Umbilical cord (tissue), 2 donors: ENCODE data around the gene BRF1. TPM values are rescaled to one million over a fixed set of nuclear protein-coding genes. Genes with fewer than 3 reads are reported as not detected.
"Not testable (repeated sequence)": the region's sequence is repeated elsewhere in the genome, so short reads cannot be mapped to it uniquely, and the experiment has no call there.

Source experiments
- DNase-seq: peaks from one replicate; pipeline ENCODE4 v3.0.0-alpha.2; 2015; ENCODE audit warnings: low spot score
- total RNA-seq: library from RNA; depleted of rRNA; stranded (reverse); fragments of >200 nt; gene quantifications from one replicate; pipeline ENCODE4 v1.2.3, GENCODE V29; 2014; ENCODE audit warnings: low replicate concordance; ENCODE audit not compliant: insufficient read depth

Gene BRF1, protein sequence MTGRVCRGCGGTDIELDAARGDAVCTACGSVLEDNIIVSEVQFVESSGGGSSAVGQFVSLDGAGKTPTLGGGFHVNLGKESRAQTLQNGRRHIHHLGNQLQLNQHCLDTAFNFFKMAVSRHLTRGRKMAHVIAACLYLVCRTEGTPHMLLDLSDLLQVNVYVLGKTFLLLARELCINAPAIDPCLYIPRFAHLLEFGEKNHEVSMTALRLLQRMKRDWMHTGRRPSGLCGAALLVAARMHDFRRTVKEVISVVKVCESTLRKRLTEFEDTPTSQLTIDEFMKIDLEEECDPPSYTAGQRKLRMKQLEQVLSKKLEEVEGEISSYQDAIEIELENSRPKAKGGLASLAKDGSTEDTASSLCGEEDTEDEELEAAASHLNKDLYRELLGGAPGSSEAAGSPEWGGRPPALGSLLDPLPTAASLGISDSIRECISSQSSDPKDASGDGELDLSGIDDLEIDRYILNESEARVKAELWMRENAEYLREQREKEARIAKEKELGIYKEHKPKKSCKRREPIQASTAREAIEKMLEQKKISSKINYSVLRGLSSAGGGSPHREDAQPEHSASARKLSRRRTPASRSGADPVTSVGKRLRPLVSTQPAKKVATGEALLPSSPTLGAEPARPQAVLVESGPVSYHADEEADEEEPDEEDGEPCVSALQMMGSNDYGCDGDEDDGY
- 41.9 TPM for total RNA-seq

- peak; percentile 96 for DNase-seq
Measured at GRCh38 chr14:105300542-105301102, at the start of gene BRF1. TSS of gene BRF1 (minus strand) at chr14:105301001. CDS start at chr14:105300629, 372 bp downstream.

GRCh38 chr14:105349992-105350391 is 49.2 kb upstream of the BRF1 start:
- DNase-seq: no peak

GRCh38 chr14:105348945-105349699 is 48.3 kb upstream of the BRF1 start:
- no peak for DNase-seq

DNA sequence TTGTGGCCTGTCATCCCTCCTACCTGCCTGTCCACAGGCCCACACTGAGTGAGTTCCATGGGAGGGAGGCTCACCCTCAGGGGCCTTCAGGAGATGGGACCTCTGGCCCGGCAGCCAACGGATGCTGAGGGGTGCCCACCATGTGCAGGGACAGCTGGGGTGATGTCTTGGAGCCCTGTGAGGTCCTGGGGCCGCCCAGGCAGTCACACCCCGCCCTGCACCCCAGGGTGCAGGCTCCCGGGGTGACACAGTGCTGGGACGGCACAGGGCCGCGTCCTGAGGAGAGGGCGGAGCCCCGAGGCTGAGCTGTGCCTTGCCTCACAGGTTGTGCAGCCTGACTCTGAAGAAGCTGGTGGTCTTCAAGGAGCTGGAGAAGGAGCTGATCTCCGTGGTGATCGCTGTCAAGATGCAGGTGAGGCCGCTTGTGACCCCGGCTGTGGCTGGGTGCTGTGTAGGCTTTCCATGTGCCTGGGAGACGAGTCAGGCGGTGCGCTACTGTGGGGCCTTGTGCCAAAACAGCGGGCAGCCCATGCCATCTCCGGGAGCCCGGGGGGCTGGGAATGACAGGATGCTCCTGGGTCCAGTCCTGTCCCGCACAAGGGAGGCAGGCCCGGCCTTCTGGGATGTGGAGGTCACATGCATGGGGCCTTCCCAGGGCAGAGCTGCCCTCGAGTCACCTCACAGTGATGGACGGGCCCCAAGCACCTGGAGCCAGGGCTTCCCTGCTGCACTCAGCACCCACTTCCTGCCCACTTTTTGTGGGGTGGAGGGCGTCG is 47.6 kb upstream of the BRF1 start:
- DNase-seq: no peak

DNA sequence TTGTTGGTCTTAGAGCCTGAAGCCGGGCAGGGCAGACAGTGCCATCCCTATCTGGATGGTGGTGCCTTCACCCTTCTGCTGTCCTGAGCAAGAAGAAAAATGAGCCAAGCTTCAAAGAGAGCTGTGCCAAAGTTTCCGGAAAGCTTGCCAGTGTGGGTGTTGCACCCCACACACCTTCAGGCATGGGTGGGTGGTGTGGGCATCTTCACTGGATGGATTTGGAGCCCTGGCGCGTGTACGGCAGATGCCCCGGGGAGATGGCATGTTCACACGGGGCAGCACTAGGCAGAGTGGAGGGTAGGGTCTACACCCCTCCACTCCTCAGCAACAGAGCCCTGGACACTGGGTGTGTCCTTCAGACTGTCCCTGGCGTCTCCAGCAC is 46.8 kb upstream of the BRF1 start:
- no peak for DNase-seq

DNA sequence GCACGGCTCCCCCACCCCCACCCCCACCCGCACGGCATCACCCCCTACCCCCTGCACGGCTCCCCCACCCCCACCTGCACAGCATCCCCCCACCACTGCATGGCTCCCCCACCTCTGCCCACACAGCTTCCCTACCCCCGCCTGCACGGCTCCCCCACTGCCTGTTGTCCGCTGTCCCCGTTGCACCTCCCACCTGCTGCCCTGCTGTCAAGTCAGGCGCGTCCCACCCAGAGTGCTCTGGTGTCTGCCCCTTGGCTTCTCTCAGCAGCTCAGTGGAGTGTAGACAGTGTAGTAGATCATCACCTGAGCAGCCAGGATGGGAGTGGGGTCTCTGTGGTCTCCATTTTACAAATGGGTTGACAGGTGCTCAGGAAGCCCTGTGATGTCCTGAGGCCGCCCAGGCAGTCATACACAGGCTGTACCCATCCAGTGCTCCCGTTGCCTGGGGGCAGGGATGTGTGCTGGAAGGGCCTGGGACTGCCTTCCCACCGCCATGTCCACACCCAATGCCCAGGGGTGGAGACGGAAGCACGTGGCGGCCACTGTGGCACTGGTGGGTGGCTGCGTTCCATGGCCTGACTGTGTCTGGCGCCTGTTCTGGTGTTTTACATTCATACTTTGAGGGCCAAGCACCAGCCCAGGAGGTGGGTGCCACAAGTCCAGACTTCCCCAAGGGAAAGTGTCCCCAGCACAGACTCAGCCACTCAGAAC is 46.2 kb upstream of the BRF1 start:
- DNase-seq: no peak

- no peak for DNase-seq
Measured at GRCh38 chr14:105346200-105346533, 45.4 kb upstream of the BRF1 start.

DNA sequence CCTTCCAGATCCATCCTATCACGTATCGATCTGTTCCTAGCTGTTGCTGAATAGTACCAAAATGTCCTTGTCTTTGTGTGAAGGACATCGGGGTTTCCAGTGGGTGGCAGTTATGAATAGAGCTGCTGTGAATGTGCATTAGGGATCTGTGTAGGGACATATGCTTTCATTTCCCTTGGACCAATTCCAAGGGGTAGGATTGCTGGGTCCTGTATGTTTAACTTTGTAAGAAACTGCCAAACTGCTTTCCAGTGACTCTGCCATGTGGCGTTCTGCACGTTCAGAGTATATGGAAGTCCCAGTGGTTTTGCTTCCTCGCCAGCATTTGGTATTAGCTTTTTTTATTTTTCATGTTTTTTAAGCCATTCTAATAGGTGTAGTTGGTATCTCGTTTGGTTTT is 42.4 kb upstream of the BRF1 start:
- DNase-seq: peak; percentile 23

DNA sequence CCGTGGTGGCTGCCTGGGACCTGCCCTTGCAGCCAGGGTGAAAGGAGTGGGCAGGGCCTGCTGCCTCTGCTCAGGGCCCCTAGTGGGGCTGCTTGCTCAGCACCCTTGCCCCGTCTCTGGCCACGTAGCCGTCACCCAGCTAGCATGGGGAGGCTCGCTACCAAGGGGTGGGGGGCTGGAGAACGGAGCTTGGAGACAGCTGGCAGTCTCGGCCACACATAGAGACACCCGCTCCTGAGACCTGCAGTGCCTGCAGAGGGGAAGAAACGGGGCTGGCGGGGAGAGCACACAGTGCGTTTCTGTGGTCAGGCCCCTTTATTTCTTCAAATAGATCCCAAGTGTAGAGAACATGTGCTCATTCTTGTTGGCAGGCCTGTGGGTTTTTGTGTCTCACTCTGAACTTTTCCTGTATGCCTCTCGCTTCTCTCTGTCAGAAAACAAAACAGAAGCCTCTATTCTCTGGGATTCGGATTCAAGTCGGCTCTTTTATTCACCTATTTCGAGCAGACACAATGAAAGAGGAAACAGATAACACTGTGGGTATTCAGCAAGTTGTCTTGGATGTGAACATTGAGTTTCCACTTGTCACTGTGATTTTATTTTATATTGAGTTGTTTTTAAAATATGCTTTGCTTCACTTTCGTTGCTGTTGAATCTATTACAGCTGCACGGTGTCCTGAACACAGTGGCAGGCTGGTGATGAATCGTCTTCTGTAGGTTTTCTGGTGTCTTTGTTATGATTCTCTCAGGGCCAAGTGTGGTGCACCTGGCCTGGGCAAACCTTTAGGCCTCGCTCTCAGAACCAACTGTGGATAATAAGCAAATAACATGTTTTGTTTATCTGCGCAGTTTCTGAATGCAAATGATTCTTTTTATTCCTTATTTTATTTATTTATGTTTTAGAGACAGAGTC is 40.3 kb upstream of the BRF1 start:
- DNase-seq: no peak

DNA sequence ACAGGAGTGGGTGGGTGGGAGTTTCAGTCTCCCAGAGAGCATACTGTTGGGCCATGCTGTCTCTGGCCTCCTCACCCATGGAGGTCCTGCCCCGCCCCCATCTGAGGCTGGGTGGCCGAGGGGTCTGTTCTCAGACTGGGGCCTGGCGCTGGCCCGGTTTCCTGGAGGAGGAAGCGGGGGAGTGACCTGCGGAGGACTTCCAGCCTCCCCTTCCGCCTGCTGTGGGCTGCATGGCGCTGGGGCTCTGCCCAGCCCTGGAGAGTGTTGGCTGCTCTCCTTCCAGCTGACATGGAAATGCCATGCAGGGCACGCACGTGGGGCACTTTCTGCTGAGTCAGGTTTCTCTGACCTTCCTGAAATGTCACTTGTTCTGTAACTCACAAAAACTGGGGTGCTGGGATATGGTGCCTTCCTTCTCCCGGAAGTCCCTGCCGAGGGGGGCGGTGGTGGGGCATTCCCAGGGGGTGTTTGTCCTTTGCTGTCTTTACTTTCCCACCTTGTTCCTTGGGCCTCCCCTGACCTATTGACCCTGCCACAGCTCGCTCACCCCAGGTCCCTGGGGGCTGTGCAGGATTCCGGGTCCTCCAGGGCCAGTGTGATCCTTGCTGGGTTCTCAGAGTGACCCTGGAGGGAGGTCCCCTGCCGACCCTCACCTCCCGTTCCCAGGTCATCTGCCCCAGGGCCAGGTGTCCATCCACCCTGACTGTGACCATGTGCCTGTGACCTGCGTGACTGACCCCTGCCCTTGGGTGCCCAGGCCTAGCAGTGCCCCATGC is 37.4 kb upstream of the BRF1 start:
- DNase-seq: no peak

GRCh38 chr14:105337433-105337832 is 36.6 kb upstream of the BRF1 start:
- DNase-seq: no peak

DNA sequence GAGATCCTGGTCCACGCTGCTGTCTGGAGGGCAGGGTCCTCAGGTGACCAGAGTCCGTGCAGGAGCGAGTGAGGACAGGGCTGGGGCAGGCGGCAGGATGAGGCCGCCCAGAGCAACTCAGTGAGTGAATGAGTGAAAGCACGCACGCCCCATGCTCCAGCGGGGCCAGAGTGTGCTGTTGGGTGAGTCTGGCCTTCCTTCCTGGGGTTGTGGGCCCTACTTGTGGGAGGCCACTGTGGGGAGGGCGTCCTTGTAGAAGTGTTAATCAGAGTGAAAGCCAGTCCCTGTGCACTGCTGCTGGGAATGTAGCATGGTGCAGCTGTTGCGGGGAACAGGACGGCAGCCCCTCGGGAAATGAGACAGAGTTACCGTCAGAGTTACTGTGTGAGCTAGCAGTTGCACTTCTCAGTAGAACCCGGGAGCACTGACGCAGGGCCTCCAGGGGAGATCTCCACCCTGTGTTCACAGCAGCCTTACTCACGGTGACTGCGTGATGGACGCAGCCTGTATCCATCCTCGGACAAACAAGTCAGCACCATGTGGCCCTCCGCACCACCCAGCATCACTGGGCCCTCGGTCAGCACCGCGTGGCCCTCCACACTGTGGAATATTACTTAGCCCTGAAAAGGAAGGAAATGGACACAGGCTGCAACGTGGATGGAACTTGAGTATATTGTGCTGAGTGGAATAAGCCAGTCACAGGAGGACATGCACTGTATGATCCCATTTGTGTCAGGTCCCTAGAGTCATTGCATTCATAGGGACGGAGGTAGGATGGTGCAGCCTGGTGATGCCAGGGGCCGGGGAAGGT is 35.9 kb upstream of the BRF1 start:
- DNase-seq: no peak

- DNase-seq: no peak
Measured at GRCh38 chr14:105335735-105336476, 35.1 kb upstream of the BRF1 start.

- not testable (repeated sequence) for DNase-seq
Measured at GRCh38 chr14:105335231-105335542, 34.4 kb upstream of the BRF1 start.

DNA sequence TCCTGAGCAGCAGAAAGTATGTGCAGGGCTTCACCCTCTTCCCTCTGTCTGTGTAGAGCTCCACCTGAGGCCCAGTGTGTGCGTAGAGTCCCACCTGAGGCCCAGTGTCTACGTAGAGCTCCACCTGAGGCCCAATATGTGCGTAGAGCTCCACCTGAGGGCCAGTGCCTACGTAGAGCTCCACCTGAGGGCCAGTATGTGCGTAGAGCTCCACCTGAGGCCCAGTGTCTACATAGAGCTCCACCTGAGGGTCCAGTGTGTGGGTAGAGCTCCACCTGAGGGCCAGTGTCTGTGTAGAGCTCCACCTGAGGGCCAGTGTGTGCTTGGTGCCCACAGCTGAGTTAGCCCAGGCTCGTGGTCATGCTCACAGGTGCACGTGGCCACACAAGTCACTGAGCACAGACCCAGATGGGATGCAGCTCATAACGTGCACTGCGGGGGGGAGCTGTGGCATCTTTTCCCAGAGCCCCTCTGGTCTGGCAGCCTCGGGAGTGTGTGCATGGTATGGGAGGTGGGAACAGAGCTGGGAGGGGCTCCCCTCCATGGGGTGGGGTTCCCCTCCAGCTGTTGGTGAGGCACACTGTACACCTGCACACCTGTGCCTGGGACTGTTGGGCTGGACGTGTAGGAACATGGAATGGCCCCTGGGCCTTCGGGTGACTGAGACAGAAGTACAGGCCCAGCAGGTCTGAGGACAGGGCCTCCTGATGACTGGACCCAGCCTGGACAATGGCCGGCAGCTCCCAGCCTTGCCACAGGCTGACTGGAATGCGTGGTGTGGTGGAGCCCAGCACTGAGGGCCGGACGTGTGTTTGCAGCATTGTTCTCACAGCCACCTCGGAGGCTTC is 33.8 kb upstream of the BRF1 start:
- no peak for DNase-seq

GRCh38 chr14:105333613-105334364 is 33.0 kb upstream of the BRF1 start:
- DNase-seq: no peak
